Esophagus muscularis mucosa (tissue), 4 donors: ENCODE results near the gene SELENOK.

Experiments used
- EP300 ChIP-seq: sonication (generic); formaldehyde crosslinking; IDR thresholded peaks from one replicate; pipeline ENCODE4 v1.6.1; 2017; ENCODE audit warnings: antibody characterized with exemption
- POLR2A ChIP-seq: fragments of 450-650 bp; IDR thresholded peaks from one replicate; pipeline ENCODE4 v1.6.1; 2017; ENCODE audit warnings: antibody characterized with exemption, moderate library complexity, mild to moderate bottlenecking, low read depth
- POLR2AphosphoS5 ChIP-seq, 2 donors: sonication (generic); formaldehyde crosslinking; IDR thresholded peaks; one replicate each; pipeline ENCODE4 v1.6.1; 2017; ENCODE audit warnings: antibody characterized with exemption in 2 of 2
- TF ChIP-seq, protein P1 (sequence below), 3 experiments: fragments of 200-600 bp in 2 of 3; fragments of 450-650 bp in 1 of 3; sonication (generic) in 2 of 3; IDR thresholded peaks; one replicate each; pipeline ENCODE4 v1.5.1; 2017 to 2019; ENCODE audit warnings: antibody characterized with exemption in 3 of 3, mild to moderate bottlenecking in 2 of 3, moderate library complexity in 1 of 3

DNA sequence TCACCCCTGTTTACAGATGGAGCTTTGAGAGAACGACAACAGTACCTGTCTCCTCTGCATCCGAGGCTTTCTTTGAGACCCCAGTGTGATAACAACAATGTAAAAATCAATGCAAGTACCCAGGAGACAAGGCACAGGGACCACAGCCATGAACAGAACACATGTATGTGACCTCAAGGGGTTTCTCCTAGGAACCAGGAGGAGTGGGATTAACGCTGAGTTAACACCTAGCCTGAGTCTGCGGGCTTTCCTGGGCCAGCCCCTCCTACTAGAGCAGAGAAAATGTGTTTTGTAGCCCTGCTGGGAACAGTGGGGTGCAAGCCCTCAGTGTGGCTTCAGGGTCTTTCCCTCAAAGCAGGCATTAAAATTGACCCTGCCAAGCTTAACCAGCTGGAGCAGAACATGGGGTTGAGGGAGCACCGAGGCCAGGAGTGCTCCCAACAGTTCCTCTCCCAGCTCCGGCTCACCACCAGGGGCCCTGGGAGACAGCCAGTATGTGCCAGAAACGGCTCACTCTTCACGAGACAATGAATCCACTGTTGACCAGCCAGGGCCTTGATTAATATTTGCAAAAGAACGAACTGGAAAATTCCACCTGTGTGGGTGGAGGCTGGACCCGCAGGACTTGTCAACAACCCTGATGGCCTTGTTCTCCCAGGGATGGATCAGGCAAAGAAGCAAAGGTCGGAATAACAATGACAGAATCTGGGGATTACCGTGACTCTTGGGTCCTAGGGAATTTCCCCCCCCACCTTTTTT is 49.0 kb downstream of the SELENOK start:
- TF ChIP-seq POLR2AphosphoS5 (IDR thresholded peaks at IDR 0.05) (no peak), POLR2A (no peak), EP300 (no peak)
- TF ChIP-seq, protein P1, sequence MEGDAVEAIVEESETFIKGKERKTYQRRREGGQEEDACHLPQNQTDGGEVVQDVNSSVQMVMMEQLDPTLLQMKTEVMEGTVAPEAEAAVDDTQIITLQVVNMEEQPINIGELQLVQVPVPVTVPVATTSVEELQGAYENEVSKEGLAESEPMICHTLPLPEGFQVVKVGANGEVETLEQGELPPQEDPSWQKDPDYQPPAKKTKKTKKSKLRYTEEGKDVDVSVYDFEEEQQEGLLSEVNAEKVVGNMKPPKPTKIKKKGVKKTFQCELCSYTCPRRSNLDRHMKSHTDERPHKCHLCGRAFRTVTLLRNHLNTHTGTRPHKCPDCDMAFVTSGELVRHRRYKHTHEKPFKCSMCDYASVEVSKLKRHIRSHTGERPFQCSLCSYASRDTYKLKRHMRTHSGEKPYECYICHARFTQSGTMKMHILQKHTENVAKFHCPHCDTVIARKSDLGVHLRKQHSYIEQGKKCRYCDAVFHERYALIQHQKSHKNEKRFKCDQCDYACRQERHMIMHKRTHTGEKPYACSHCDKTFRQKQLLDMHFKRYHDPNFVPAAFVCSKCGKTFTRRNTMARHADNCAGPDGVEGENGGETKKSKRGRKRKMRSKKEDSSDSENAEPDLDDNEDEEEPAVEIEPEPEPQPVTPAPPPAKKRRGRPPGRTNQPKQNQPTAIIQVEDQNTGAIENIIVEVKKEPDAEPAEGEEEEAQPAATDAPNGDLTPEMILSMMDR (IDR thresholded peaks at IDR 0.05) = peak in 1 of 3 experiments; percentile 3
